ENCODE data around the gene ERVMER34-1.

The ERVMER34-1 gene

GRCh38 chr4:52750819-52751486, at the start of gene ERVMER34-1:
Gene ERVMER34-1 (minus strand): TSS chr4:52751425. CDS start chr4:52745520, 5,905 bp downstream.
- H3K27ac Mint-ChIP-seq: no peak within 1 kb of the TSS
- no peaks in the 10 kb centered on the region for H3K9me3 Mint-ChIP-seq
- ATAC-seq (peak; percentile 47), DNase-seq (ENCODE audit: low spot score in 2 of 2) (no peak)
- no peaks in the 10 kb centered on the region for H3K4me1 Mint-ChIP-seq
- H3K4me3 Mint-ChIP-seq: peak within 1 kb of the TSS; percentile 61
- H3K36me3 Mint-ChIP-seq: no peaks in the 10 kb centered on the region

GRCh38 chr4:52799813-52800212, 48.6 kb upstream of the ERVMER34-1 start:
- Mint-ChIP-seq H3K4me1 (peaks cover 6% of the 10 kb centered on the region), H3K36me3 (no peaks in the 10 kb centered on the region), H3K9me3 (peaks cover 2% of the 10 kb centered on the region), H3K27ac (no peak overlapping the region), H3K4me3 (no peak overlapping the region)
- ATAC-seq: no peak
- DNase-seq (ENCODE audit: low spot score in 2 of 2): no peak

GRCh38 chr4:52795533-52795932, 44.3 kb upstream of the ERVMER34-1 start:
- no peak for DNase-seq (ENCODE audit: low spot score in 2 of 2)
- no peaks in the 10 kb centered on the region for H3K9me3 Mint-ChIP-seq
- no peaks in the 10 kb centered on the region for H3K36me3 Mint-ChIP-seq
- H3K27ac Mint-ChIP-seq: no peak overlapping the region
- ATAC-seq: no peak
- H3K4me1 Mint-ChIP-seq: peaks cover 6% of the 10 kb centered on the region
- no peak overlapping the region for H3K4me3 Mint-ChIP-seq

GRCh38 chr4:52791936-52792335, 40.7 kb upstream of the ERVMER34-1 start:
- ATAC-seq (no peak), DNase-seq (ENCODE audit: low spot score in 2 of 2) (no peak)
- no peaks in the 10 kb centered on the region for H3K36me3 Mint-ChIP-seq
- no peak overlapping the region for H3K27ac Mint-ChIP-seq
- H3K9me3 Mint-ChIP-seq: no peaks in the 10 kb centered on the region
- no peak overlapping the region for H3K4me3 Mint-ChIP-seq
- H3K4me1 Mint-ChIP-seq: peaks cover 6% of the 10 kb centered on the region

GRCh38 chr4:52789774-52790173, 38.5 kb upstream of the ERVMER34-1 start:
- ATAC-seq: no peak

GRCh38 chr4:52788806-52789205, 37.6 kb upstream of the ERVMER34-1 start:
- Mint-ChIP-seq H3K4me3 (no peak overlapping the region), H3K9me3 (no peaks in the 10 kb centered on the region), H3K36me3 (no peaks in the 10 kb centered on the region), H3K27ac (no peak overlapping the region), H3K4me1 (no peaks in the 10 kb centered on the region)
- ATAC-seq (no peak), DNase-seq (ENCODE audit: low spot score in 2 of 2) (no peak)

More at GRCh38 chr4:52789774-52790173, 38.5 kb upstream of the ERVMER34-1 start:
- H3K4me1 Mint-ChIP-seq: no peaks in the 10 kb centered on the region
- no peak overlapping the region for H3K4me3 Mint-ChIP-seq
- no peaks in the 10 kb centered on the region for H3K9me3 Mint-ChIP-seq
- no peaks in the 10 kb centered on the region for H3K36me3 Mint-ChIP-seq
- H3K27ac Mint-ChIP-seq: no peak overlapping the region
- no peak for DNase-seq (ENCODE audit: low spot score in 2 of 2)

- H3K4me3 Mint-ChIP-seq: no peak overlapping the region
- no peaks in the 10 kb centered on the region for H3K4me1 Mint-ChIP-seq
- H3K27ac Mint-ChIP-seq: no peak overlapping the region
- ATAC-seq (no peak), DNase-seq (ENCODE audit: low spot score in 2 of 2) (no peak)
- H3K9me3 Mint-ChIP-seq: no peaks in the 10 kb centered on the region
- H3K36me3 Mint-ChIP-seq: no peaks in the 10 kb centered on the region
These were observed 31.8 kb upstream of the ERVMER34-1 start for GRCh38 chr4:52783069-52783468.

- no peak overlapping the region for H3K4me3 Mint-ChIP-seq
- H3K4me1 Mint-ChIP-seq: no peaks in the 10 kb centered on the region
- no peaks in the 10 kb centered on the region for H3K36me3 Mint-ChIP-seq
- H3K27ac Mint-ChIP-seq: no peak overlapping the region
- ATAC-seq (no peak), DNase-seq (ENCODE audit: low spot score in 2 of 2) (no peak)
- H3K9me3 Mint-ChIP-seq: no peaks in the 10 kb centered on the region
These were observed 29.6 kb upstream of the ERVMER34-1 start for GRCh38 chr4:52780617-52781354.

- ATAC-seq (no peak), DNase-seq (ENCODE audit: low spot score in 2 of 2) (no peak)
- no peaks in the 10 kb centered on the region for H3K4me1 Mint-ChIP-seq
- H3K36me3 Mint-ChIP-seq: no peaks in the 10 kb centered on the region
- no peaks in the 10 kb centered on the region for H3K9me3 Mint-ChIP-seq
- H3K4me3 Mint-ChIP-seq: no peak overlapping the region
- H3K27ac Mint-ChIP-seq: no peak overlapping the region
These were observed 29.0 kb upstream of the ERVMER34-1 start for GRCh38 chr4:52780206-52780605.

GRCh38 chr4:52760256-52760655, 9.0 kb upstream of the ERVMER34-1 start:
- ATAC-seq: no peak
- Mint-ChIP-seq H3K9me3 (no peaks in the 10 kb centered on the region), H3K4me1 (no peaks in the 10 kb centered on the region), H3K27ac (no peak overlapping the region), H3K36me3 (no peaks in the 10 kb centered on the region), H3K4me3 (no peak overlapping the region)
- no peak for DNase-seq (ENCODE audit: low spot score in 2 of 2)

- H3K4me1 Mint-ChIP-seq: no peaks in the 10 kb centered on the region
- H3K4me3 Mint-ChIP-seq: no peak overlapping the region
These were observed 4.2 kb upstream of the ERVMER34-1 start for GRCh38 chr4:52755426-52755825.

GRCh38 chr4:52752936-52753335, 1.7 kb upstream of the ERVMER34-1 start:
- no peaks in the 10 kb centered on the region for H3K9me3 Mint-ChIP-seq
- no peaks in the 10 kb centered on the region for H3K36me3 Mint-ChIP-seq
- DNase-seq (ENCODE audit: low spot score in 2 of 2): no peak
- no peak for ATAC-seq
- no peak overlapping the region for H3K27ac Mint-ChIP-seq
- H3K4me3 Mint-ChIP-seq: no peak overlapping the region
- no peaks in the 10 kb centered on the region for H3K4me1 Mint-ChIP-seq

More at GRCh38 chr4:52755426-52755825, 4.2 kb upstream of the ERVMER34-1 start:
- H3K27ac Mint-ChIP-seq: no peak overlapping the region
- no peak for DNase-seq (ENCODE audit: low spot score in 2 of 2)
- no peaks in the 10 kb centered on the region for H3K36me3 Mint-ChIP-seq
- H3K9me3 Mint-ChIP-seq: no peaks in the 10 kb centered on the region
- ATAC-seq: no peak

GRCh38 chr4:52751487-52751911, 274 bp upstream of the ERVMER34-1 start:
- ATAC-seq: peak; percentile 13
- H3K4me1 Mint-ChIP-seq: no peaks in the 10 kb centered on the region
- no peak overlapping the region for H3K27ac Mint-ChIP-seq
- no peaks in the 10 kb centered on the region for H3K36me3 Mint-ChIP-seq
- H3K9me3 Mint-ChIP-seq: no peaks in the 10 kb centered on the region
- DNase-seq (ENCODE audit: low spot score in 2 of 2): no peak
- peak overlapping the region; percentile 61 for H3K4me3 Mint-ChIP-seq

- Mint-ChIP-seq H3K4me1 (no peaks in the 10 kb centered on the region), H3K27ac (no peak overlapping the region), H3K9me3 (no peaks in the 10 kb centered on the region), H3K36me3 (no peaks in the 10 kb centered on the region), H3K4me3 (peak overlapping the region; percentile 61)
- ATAC-seq: no peak
- DNase-seq (ENCODE audit: low spot score in 2 of 2): no peak
These were observed 1.0 kb downstream of the ERVMER34-1 start for GRCh38 chr4:52750213-52750612.

GRCh38 chr4:52748432-52748831, 2.8 kb downstream of the ERVMER34-1 start:
- Mint-ChIP-seq H3K27ac (no peak overlapping the region), H3K36me3 (no peaks in the 10 kb centered on the region), H3K4me3 (no peak overlapping the region), H3K4me1 (no peaks in the 10 kb centered on the region), H3K9me3 (no peaks in the 10 kb centered on the region)
- DNase-seq (ENCODE audit: low spot score in 2 of 2) (no peak), ATAC-seq (no peak)

- DNase-seq (ENCODE audit: low spot score in 2 of 2) (no peak), ATAC-seq (no peak)
- Mint-ChIP-seq H3K9me3 (no peaks in the 10 kb centered on the region), H3K27ac (no peak overlapping the region), H3K36me3 (no peaks in the 10 kb centered on the region), H3K4me1 (no peaks in the 10 kb centered on the region), H3K4me3 (no peak overlapping the region)
These were observed 6.6 kb downstream of the ERVMER34-1 start for GRCh38 chr4:52744588-52744987.
